Amniotic epithelial cell (primary cell): ENCODE measurements around the gene ENAM.
"Not testable (repeated sequence)": the region's sequence is repeated elsewhere in the genome, so short reads cannot be mapped to it uniquely, and the experiment has no call there.

Source experiments
- DNase-seq: peaks from one replicate; pipeline ENCODE4 v3.0.0-alpha.2; 2010; ENCODE audit warnings: low read depth

The ENAM gene

DNA sequence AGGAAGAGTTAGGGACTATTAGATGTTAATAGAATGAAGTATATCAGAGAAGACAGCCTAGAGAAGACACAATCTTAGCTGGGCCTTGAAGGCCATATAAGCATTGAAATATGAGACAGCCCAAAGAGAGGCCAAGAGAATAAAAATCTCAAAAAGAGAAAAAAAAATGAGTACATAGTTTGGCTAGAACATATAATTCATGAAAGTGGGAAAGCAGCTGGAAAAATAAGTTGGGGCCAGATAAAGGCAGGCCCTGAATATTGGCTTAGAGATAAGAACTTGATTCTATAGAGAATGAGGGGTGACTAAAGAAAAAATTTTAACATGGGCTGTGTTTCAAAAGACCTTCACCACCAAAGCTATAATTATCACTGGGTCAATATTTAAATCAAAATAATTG lies 52.4 kb downstream of the ENAM start:
- no peak for DNase-seq

DNA sequence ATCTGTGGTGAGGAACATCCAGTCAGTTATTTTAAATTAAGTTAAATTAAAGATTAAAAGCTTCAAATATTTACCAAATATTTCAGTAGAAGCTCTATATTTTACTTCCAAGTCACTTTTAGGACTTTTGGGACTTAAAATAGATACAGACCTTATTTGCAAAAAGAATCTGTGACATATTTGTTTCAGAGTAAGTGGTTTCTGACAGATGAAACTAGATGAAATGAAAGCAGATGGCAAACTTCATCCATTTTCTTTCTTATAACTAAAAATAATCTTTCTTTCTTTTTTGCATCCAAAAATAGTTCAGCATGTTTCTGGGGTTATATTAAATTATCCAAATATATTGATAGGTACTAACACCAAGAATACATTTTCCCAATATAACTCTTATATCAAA lies 53.2 kb downstream of the ENAM start:
- no peak for DNase-seq

DNA sequence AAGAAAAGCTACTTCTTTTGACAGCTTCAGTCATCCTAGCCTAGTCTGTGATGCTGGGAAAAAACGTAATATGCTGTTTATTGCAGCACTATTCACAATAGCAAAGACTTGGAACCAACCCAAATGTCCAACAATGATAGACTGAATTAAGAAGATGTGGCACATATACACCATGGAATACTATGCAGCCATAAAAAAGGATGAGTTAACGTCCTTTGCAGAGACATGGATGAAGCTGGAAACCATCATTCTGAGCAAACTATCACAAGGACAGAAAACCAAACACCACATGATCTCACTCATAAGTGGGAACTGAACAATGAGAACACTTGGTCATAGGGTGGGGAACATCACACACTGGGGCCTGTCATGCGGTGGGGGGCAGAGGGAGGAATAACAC lies 53.6 kb downstream of the ENAM start:
- not testable (repeated sequence) for DNase-seq

DNA sequence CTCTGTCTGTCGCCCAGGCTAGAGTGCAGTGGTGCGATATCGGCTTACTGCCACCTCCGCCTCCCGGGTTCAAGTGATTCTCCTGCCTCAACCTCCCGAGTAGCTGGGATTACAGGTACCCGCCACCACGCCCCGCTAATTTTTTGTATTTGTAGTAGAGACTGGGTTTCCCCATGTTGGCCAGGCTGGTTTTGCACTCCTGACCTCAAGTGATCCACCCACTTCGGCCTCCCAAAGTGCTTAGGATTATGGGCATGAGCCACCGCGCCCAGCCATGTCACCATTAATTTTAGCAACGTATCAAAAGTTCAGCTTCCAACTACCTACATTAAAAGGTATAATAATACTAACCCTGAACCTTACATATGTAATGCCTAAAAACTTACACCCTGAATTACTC lies 58.8 kb downstream of the ENAM start:
- DNase-seq: no peak

DNA sequence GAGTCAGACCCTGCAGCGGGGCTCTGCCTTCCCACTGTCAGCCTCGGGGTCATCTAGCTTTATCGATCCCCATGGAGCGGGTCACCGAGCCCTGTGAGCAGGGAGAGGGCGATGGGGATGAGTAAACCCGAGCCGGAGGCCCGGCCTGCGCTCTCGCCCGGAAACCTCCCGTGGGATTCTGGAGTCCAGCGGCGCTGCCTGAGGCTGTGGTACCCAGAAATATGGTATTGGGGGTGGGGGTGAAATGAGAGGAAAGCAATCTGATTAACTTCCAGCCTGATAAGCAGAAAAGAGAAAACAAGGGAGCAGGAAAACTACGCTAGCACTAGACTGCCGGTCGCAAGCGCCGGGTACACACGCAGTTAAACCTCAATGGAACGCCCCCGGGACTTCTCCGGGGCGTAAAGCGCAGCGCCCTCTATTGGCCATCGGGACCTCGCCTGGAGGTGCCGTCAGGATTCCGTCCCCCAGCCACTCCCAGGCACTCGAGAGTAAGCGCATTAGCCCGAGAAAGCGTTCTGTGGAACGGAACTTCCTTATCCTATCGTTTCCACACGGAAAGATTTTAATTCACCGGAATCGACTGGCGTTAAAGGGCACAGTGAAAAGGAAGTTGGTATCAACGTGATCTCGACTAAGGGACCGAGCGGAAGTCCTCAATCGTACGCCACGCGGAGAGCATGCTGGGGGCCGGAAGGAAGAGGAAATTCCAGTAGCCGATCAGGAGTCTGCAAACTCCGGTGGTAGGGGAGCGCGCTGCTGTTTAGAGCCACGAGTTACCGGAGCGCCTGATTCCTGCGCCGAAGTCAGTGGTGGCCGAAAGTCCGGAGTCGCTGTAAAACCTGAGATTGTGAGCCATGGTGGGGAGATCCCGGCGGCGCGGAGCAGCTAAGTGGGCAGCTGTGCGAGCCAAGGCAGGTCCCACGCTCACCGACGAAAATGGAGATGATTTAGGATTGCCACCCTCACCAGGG lies 59.6 kb downstream of the ENAM start, which contains the start of gene UTP3:
Gene UTP3, plus strand, starts transcription at position 712 of the 974 bp plus-strand sequence. Its CDS starts 146 bp downstream, at position 858.
- DNase-seq: peak; percentile 100

DNA sequence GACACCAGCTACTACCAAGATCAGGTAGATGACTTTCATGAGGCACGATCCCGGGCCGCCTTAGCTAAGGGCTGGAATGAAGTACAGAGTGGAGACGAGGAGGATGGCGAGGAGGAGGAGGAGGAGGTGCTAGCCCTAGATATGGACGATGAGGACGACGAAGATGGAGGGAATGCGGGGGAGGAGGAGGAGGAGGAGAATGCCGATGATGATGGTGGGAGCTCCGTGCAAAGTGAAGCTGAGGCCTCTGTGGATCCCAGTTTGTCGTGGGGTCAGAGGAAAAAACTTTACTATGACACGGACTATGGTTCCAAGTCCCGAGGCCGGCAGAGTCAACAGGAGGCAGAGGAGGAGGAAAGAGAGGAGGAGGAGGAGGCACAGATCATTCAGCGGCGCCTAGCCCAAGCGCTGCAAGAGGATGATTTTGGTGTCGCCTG lies 60.3 kb downstream of the ENAM start:
- peak; percentile 41 for DNase-seq

DNA sequence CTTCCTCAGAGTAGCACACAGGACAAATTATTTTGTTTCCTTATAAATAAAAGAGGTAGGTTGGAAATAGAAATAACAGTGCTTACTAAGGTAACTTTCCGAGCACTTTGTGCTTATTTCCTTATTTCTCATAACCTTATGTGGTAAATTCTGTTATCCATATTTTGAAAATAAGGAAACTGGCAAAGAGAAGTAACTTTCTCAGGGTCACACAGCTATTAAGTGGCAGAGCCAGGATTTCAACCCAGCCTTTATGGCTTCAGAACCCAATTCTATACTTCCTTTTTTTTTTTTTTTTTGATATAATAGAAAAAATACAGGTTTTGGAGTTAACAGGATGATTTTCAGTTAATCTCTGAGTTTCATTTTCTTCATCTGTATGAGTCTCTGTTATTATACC lies 63.1 kb downstream of the ENAM start:
- DNase-seq: no peak

DNA sequence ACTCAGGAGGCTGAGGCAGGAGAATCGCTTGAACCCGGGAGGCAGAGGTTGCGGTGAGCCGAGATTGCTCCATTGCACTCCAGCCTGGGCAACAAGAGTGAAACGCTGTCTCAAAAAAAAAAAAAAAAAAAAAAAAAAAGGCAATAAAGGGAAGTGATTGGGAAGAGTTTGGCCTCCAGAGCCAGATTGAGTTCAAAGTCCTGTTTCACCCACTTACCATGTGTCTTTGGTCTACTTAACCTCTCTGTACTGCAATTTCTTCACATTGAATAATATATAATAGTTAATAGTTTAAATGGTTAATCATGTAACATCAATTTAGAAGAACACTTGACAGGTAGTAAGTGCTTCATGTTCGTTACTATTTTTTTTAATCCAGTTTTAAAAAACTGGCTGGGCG lies 66.1 kb downstream of the ENAM start:
- DNase-seq: not testable (repeated sequence)
